ENCODE measurements around the gene BCR. TPM values are rescaled to one million over a fixed set of nuclear protein-coding genes. Genes with fewer than 3 reads are reported as not detected.

The BCR gene
- total and polyA plus RNA-seq, 2 of the 8 experiments (the other 6 are each of a cell fraction or from before 2014, with no cell fraction given), result 66.7 to 130 TPM

- TF ChIP-seq EZH2 (IDR thresholded peaks at IDR 0.05; ENCODE audit: low read depth, low read length, severe bottlenecking), result no peak
- TF ChIP-seq RFX5 (IDR thresholded peaks at IDR 0.05; ENCODE audit: borderline replicate concordance, low read depth, low read length), result no peak
These were observed 49.6 kb upstream of the BCR start (continued) for GRCh38 chr22:23130697-23131096.

Measured in H1 (cell line).